ENCODE data around the gene IL18RAP.

GRCh38 chr2:102386867-102387541 is 36.0 kb upstream of the IL18RAP start:
- TF ChIP-seq EZH2 (IDR thresholded peaks at IDR 0.05; ENCODE audit: borderline replicate concordance) (no peak), EZH2phosphoT487 (IDR thresholded peaks at IDR 0.05; ENCODE audit: low read depth, severe bottlenecking, unreplicated experiment) (no peak)
- TF ChIP-seq, protein P1, sequence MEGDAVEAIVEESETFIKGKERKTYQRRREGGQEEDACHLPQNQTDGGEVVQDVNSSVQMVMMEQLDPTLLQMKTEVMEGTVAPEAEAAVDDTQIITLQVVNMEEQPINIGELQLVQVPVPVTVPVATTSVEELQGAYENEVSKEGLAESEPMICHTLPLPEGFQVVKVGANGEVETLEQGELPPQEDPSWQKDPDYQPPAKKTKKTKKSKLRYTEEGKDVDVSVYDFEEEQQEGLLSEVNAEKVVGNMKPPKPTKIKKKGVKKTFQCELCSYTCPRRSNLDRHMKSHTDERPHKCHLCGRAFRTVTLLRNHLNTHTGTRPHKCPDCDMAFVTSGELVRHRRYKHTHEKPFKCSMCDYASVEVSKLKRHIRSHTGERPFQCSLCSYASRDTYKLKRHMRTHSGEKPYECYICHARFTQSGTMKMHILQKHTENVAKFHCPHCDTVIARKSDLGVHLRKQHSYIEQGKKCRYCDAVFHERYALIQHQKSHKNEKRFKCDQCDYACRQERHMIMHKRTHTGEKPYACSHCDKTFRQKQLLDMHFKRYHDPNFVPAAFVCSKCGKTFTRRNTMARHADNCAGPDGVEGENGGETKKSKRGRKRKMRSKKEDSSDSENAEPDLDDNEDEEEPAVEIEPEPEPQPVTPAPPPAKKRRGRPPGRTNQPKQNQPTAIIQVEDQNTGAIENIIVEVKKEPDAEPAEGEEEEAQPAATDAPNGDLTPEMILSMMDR (IDR thresholded peaks at IDR 0.05; ENCODE audit: poor library complexity), result no peak
